SK-N-DZ (cell line): ENCODE results near the gene LLGL1.

Source experiments
- DNase-seq: peaks from one replicate; pipeline ENCODE4 v3.0.0-alpha.2; 2015; ENCODE audit warnings: low spot score

Gene LLGL1

GRCh38 chr17:18270046-18270931, 44.9 kb downstream of the LLGL1 start:
- no peak for DNase-seq

- no peak for DNase-seq
Measured at GRCh38 chr17:18277076-18277475, 51.6 kb downstream of the LLGL1 start.

- DNase-seq, result no peak
Measured at GRCh38 chr17:18278867-18279266, 53.4 kb downstream of the LLGL1 start.

- DNase-seq, result no peak
Measured at GRCh38 chr17:18280249-18280648, 54.8 kb downstream of the LLGL1 start.

- no peak for DNase-seq
Measured at GRCh38 chr17:18280766-18281371, 55.4 kb downstream of the LLGL1 start.

- DNase-seq, result no peak
Measured at GRCh38 chr17:18281788-18282187, 56.4 kb downstream of the LLGL1 start.

- no peak for DNase-seq
Measured at GRCh38 chr17:18285296-18285695, 59.9 kb downstream of the LLGL1 start.

- no peak for DNase-seq
Measured at GRCh38 chr17:18291718-18292540, 66.5 kb downstream of the LLGL1 start.
